DOHH2 (cell line): ENCODE data around the gene DOP1B.
"Not testable (repeated sequence)": the region's sequence is repeated elsewhere in the genome, so short reads cannot be mapped to it uniquely, and the experiment has no call there.

Experiments used
- H3F3A ChIP-seq: fragments of 200-600 bp; sonication (generic), shearing (Covaris generic); 2 replicates; pipeline ENCODE4 v1.6.0; 2016; ENCODE audit warnings: antibody characterized with exemption, mild to moderate bottlenecking; ENCODE audit not compliant: control insufficient read depth, insufficient read depth
- H3K27ac ChIP-seq: fragments of 200-600 bp; sonication (generic); 2 replicates; pipeline ENCODE4 v1.5.1; 2014; ENCODE audit warnings: low read depth, mild to moderate bottlenecking, low read length, moderate library complexity
- H3K27me3 ChIP-seq: fragments of 200-600 bp; sonication (generic); 2 replicates; pipeline ENCODE4 v1.6.1; 2014; ENCODE audit warnings: mild to moderate bottlenecking, low read length, mixed read lengths; ENCODE audit not compliant: control insufficient read depth
- H3K36me3 ChIP-seq: fragments of 200-600 bp; sonication (generic); 2 replicates; pipeline ENCODE4 v1.6.1; 2014; ENCODE audit warnings: mild to moderate bottlenecking, low read length, moderate library complexity, mixed read lengths; ENCODE audit not compliant: control insufficient read depth
- H3K4me1 ChIP-seq: fragments of 200-600 bp; sonication (generic); 2 replicates; pipeline ENCODE4 v1.6.1; 2014; ENCODE audit warnings: mild to moderate bottlenecking, low read length, mixed read lengths; ENCODE audit not compliant: control insufficient read depth
- H3K4me2 ChIP-seq: fragments of 200-600 bp; sonication (generic); 2 replicates; pipeline ENCODE4 v1.6.0; 2014; ENCODE audit warnings: mild to moderate bottlenecking, low read length, moderate library complexity
- H3K4me3 ChIP-seq: fragments of 200-600 bp; sonication (generic); 2 replicates; pipeline ENCODE4 v1.5.1; 2014; ENCODE audit warnings: mild to moderate bottlenecking, low read length, mixed read lengths
- H3K79me2 ChIP-seq: fragments of 200-600 bp; sonication (generic); 2 replicates; pipeline ENCODE4 v1.6.1; 2014; ENCODE audit warnings: mild to moderate bottlenecking, low read length, mixed read lengths; ENCODE audit not compliant: control insufficient read depth
- H3K9me2 ChIP-seq: fragments of 200-600 bp; sonication (generic); replicated peaks from 2 replicates; pipeline ENCODE4 v1.6.1; 2014; ENCODE audit warnings: mild to moderate bottlenecking, low read length, mixed read lengths; ENCODE audit not compliant: control insufficient read depth
- H3K9me3 ChIP-seq: fragments of 200-600 bp; sonication (generic); 2 replicates; pipeline ENCODE4 v1.6.1; 2014; ENCODE audit warnings: antibody characterized with exemption, low read length, mixed read lengths; ENCODE audit not compliant: control insufficient read depth, insufficient read depth
- H4K20me1 ChIP-seq: fragments of 200-600 bp; sonication (generic); 2 replicates; pipeline ENCODE4 v1.6.0; 2014; ENCODE audit warnings: low read depth, mild to moderate bottlenecking, antibody characterized with exemption, low read length, moderate library complexity; ENCODE audit not compliant: control insufficient read depth, insufficient read depth
- EZH2phosphoT487 ChIP-seq: fragments of 200-600 bp; sonication (generic); IDR thresholded peaks from 2 replicates; pipeline ENCODE4 v1.6.1; 2017; ENCODE audit warnings: borderline replicate concordance, mild to moderate bottlenecking, antibody characterized with exemption, low read length, moderate library complexity, mixed read lengths
- TF ChIP-seq, protein P1 (sequence below): fragments of 200-600 bp; sonication (generic); IDR thresholded peaks from one replicate; pipeline ENCODE4 v1.5.1; 2014; ENCODE audit warnings: antibody characterized with exemption, mild to moderate bottlenecking, low read depth, low read length; ENCODE audit not compliant: poor library complexity, severe bottlenecking

Gene DOP1B

DNA sequence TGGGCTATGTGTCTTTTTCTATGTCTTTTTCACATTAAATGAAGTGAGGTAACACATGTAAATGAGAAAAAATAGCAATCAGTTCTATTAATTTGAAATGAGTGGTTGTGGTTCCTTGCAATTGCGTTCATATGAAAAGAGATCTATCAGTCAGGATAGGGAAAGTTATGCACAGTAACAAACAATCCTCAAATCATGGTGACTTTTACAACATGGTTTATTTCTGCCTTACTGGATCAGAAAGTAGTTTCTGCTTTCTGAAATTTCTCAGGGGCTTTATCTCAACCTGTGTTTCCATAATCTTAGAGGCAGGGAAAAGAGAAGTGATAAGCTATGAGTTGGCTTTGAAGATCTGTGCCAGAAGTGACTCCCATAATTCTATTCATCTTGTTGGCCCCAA is 39.0 kb downstream of the DOP1B start:
- Histone ChIP-seq H3F3A (no peaks in the 10 kb centered on the region), H3K4me1 (no peaks in the 10 kb centered on the region)

DNA sequence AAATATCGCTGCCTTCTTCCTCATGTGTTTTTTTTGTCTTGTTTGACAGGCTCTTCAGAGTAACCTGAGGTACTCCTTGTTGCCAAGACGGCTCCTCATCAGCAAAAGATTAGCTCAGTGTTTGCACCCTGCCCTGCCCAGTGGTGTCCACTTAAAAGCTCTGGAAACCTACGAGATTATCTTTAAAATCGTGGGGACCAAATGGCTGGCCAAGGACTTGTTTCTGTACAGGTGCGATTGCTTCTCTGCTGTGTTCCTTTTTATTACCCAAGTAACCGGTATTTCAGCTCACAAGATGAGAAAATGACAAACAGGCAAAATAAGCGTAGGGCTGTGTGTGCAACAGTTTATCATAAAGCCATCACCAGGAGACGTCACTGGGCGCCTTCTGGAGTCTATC is 42.4 kb downstream of the DOP1B start:
- Histone ChIP-seq H3K9me3 (no peaks in the 10 kb centered on the region), H3K4me3 (no peak overlapping the region), H3K36me3 (no peaks in the 10 kb centered on the region), H3K4me2 (no peak overlapping the region), H3K79me2 (no peaks in the 10 kb centered on the region), H3F3A (no peaks in the 10 kb centered on the region), H3K27ac (no peak overlapping the region), H3K4me1 (no peaks in the 10 kb centered on the region), H4K20me1 (no peaks in the 10 kb centered on the region), H3K27me3 (no peaks in the 10 kb centered on the region), H3K9me2 (no peaks in the 10 kb centered on the region)
- TF ChIP-seq, protein P1, sequence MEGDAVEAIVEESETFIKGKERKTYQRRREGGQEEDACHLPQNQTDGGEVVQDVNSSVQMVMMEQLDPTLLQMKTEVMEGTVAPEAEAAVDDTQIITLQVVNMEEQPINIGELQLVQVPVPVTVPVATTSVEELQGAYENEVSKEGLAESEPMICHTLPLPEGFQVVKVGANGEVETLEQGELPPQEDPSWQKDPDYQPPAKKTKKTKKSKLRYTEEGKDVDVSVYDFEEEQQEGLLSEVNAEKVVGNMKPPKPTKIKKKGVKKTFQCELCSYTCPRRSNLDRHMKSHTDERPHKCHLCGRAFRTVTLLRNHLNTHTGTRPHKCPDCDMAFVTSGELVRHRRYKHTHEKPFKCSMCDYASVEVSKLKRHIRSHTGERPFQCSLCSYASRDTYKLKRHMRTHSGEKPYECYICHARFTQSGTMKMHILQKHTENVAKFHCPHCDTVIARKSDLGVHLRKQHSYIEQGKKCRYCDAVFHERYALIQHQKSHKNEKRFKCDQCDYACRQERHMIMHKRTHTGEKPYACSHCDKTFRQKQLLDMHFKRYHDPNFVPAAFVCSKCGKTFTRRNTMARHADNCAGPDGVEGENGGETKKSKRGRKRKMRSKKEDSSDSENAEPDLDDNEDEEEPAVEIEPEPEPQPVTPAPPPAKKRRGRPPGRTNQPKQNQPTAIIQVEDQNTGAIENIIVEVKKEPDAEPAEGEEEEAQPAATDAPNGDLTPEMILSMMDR, result no peak
- TF ChIP-seq EZH2phosphoT487, result no peak

More for the DNA sequence above, 39.0 kb downstream of the DOP1B start:
- Histone ChIP-seq H3K9me3 (no peaks in the 10 kb centered on the region), H3K9me2 (no peaks in the 10 kb centered on the region), H3K27me3 (no peaks in the 10 kb centered on the region), H4K20me1 (no peaks in the 10 kb centered on the region), H3K36me3 (no peaks in the 10 kb centered on the region), H3K79me2 (no peaks in the 10 kb centered on the region), H3K4me2 (no peak overlapping the region), H3K4me3 (no peak overlapping the region), H3K27ac (no peak overlapping the region)
- TF ChIP-seq, protein P1, result no peak
- TF ChIP-seq EZH2phosphoT487, result no peak

DNA sequence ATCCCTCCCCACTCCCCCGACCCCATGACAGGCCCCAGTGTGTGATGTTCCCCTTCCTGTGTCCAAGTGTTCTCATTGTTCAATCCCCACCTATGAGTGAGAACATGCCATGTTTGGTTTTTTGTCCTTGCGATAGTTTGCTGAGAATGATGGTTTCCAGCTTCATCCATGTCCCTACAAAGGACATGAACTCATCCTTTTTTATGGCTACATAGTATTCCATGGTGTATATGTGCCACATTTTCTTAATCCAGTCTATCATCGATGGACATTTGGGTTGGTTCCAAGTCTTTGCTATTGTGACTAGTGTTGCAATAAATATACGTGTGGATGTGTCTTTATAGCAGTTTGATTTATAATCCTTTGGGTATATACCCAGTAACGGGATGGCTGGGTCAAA is 43.0 kb downstream of the DOP1B start:
- not testable (repeated sequence) for H3K36me3 ChIP-seq, H3K4me1 ChIP-seq, H3K27me3 ChIP-seq, H3K79me2 ChIP-seq, H4K20me1 ChIP-seq, H3K4me3 ChIP-seq, H3K9me3 ChIP-seq, H3K27ac ChIP-seq, H3F3A ChIP-seq, H3K9me2 ChIP-seq, H3K4me2 ChIP-seq

DNA sequence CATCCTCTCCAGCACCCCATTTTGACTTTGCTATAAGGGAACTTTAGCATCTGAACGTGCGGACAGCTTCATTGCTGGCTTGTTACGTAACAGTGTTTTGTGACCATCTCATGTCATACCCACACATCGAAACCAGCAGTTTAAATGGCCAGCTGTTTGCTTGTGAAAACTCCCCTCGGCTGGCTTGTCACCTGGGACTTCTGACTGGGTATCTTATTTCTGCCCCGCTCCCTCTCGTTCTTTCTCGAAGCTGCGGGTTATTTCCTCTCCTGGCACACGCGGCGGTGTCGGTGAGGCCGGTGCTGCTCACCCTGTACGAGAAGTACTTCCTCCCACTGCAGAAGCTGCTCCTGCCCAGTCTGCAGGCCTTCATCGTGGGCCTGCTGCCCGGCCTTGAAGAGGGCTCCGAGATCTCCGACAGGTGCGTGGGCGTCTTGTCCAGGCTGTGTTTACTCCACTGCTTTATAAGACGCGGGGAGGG is 43.5 kb downstream of the DOP1B start:
- Histone ChIP-seq H3K9me2 (no peaks in the 10 kb centered on the region), H3K4me1 (no peaks in the 10 kb centered on the region), H3K36me3 (no peaks in the 10 kb centered on the region), H3K9me3 (no peaks in the 10 kb centered on the region), H3K4me2 (no peak overlapping the region), H3F3A (no peaks in the 10 kb centered on the region), H3K27ac (no peak overlapping the region), H3K79me2 (no peaks in the 10 kb centered on the region), H3K27me3 (no peaks in the 10 kb centered on the region), H3K4me3 (no peak overlapping the region), H4K20me1 (no peaks in the 10 kb centered on the region)
- TF ChIP-seq EZH2phosphoT487, result no peak
- TF ChIP-seq, protein P1, result no peak
